Neuronal stem cell (in vitro differentiated cells): ENCODE data around the gene GABARAPL2.

ENCODE experiments used
- DNase-seq: peaks from one replicate; pipeline ENCODE4 v3.0.0-alpha.2; 2013; ENCODE audit warnings: low spot score
- H2AFZ ChIP-seq: one replicate; pipeline ENCODE4 v1.6.1; 2013; ENCODE audit warnings: mild to moderate bottlenecking, low read length, inconsistent platforms
- H2AK5ac ChIP-seq: 2 replicates; pipeline ENCODE4 v1.6.1; 2013; ENCODE audit warnings: low read depth, mild to moderate bottlenecking, inconsistent platforms, low read length, moderate library complexity, mixed read lengths
- H2BK120ac ChIP-seq: 2 replicates; pipeline ENCODE4 v1.6.1; 2013; ENCODE audit warnings: low read depth, mild to moderate bottlenecking, inconsistent platforms, low read length, moderate library complexity, mixed read lengths
- H2BK12ac ChIP-seq: one replicate; pipeline ENCODE4 v1.6.1; 2013; ENCODE audit warnings: low read length, inconsistent platforms
- H2BK15ac ChIP-seq: 2 replicates; pipeline ENCODE4 v1.6.1; 2013; ENCODE audit warnings: mild to moderate bottlenecking, low read length, inconsistent platforms, mixed read lengths
- H2BK5ac ChIP-seq: one replicate; pipeline ENCODE4 v1.6.1; 2013; ENCODE audit warnings: inconsistent platforms, mild to moderate bottlenecking, low read length, moderate library complexity
- H3K14ac ChIP-seq: one replicate; pipeline ENCODE4 v1.6.1; 2013; ENCODE audit warnings: low read length, inconsistent platforms
- H3K18ac ChIP-seq: 2 replicates; pipeline ENCODE4 v1.6.1; 2013; ENCODE audit warnings: low read length, inconsistent platforms
- H3K23ac ChIP-seq: 2 replicates; pipeline ENCODE4 v1.6.1; 2013; ENCODE audit warnings: low read depth, mild to moderate bottlenecking, mixed read lengths, low read length, inconsistent platforms; ENCODE audit not compliant: poor library complexity
- H3K27ac ChIP-seq: replicated peaks from 3 replicates; pipeline ENCODE4 v1.5.1; 2013; ENCODE audit warnings: low read length, inconsistent platforms
- H3K27me3 ChIP-seq, 3 experiments: 2 replicates each; pipeline ENCODE4 v1.6.1; 2013; ENCODE audit warnings: low read length in 3 of 3, mild to moderate bottlenecking in 2 of 3, inconsistent platforms in 1 of 3, low read depth in 1 of 3, mixed read lengths in 1 of 3, moderate library complexity in 1 of 3; ENCODE audit not compliant: control insufficient read depth in 3 of 3, insufficient read depth in 3 of 3
- H3K36me3 ChIP-seq, 2 donors: replicated peaks in 1 of 2; 2 replicates each; pipeline ENCODE4 v1.6.1; 2013; ENCODE audit warnings: low read length in 2 of 2; ENCODE audit not compliant: control insufficient read depth in 2 of 2, insufficient read depth in 2 of 2
- H3K4ac ChIP-seq: 2 replicates; pipeline ENCODE4 v1.6.1; 2013; ENCODE audit warnings: inconsistent platforms, mild to moderate bottlenecking, low read length, moderate library complexity
- H3K4me1 ChIP-seq, 2 donors: 1 replicate in 1 of 2; 2 replicates in 1 of 2; pipeline ENCODE4 v1.6.1; 2013; ENCODE audit warnings: low read length in 2 of 2, low read depth in 1 of 2; ENCODE audit not compliant: control insufficient read depth in 2 of 2, insufficient read depth in 1 of 2
- H3K4me2 ChIP-seq: one replicate; pipeline ENCODE4 v1.6.1; 2013; ENCODE audit warnings: mild to moderate bottlenecking, low read length, inconsistent platforms; ENCODE audit not compliant: insufficient read depth, poor library complexity, severe bottlenecking
- H3K4me3 ChIP-seq, 2 donors: 2 replicates each; pipeline ENCODE4 v1.5.1; 2013; ENCODE audit warnings: low read length in 2 of 2, mild to moderate bottlenecking in 2 of 2, inconsistent platforms in 1 of 2, moderate library complexity in 1 of 2
- H3K79me1 ChIP-seq: one replicate; pipeline ENCODE4 v1.6.1; 2013; ENCODE audit warnings: low read depth, mild to moderate bottlenecking, inconsistent platforms, low read length, moderate library complexity
- H3K9ac ChIP-seq: one replicate; pipeline ENCODE4 v1.6.1; 2013; ENCODE audit warnings: mild to moderate bottlenecking, low read depth, low read length, inconsistent platforms; ENCODE audit not compliant: poor library complexity
- H3K9me3 ChIP-seq, 2 donors: replicated peaks in 1 of 2; 2 replicates each; pipeline versions ENCODE3 to v1.6.1; 2013; ENCODE audit warnings: low read length in 2 of 2, mild to moderate bottlenecking in 2 of 2, inconsistent platforms in 1 of 2, low read depth in 1 of 2, mixed read lengths in 1 of 2, moderate library complexity in 1 of 2; ENCODE audit not compliant: control insufficient read depth in 2 of 2, insufficient read depth in 1 of 2
- H4K8ac ChIP-seq: one replicate; pipeline ENCODE4 v1.6.1; 2013; ENCODE audit warnings: low read depth, mild to moderate bottlenecking, inconsistent platforms, low read length, moderate library complexity
- H4K91ac ChIP-seq: one replicate; pipeline ENCODE4 v1.6.1; 2013; ENCODE audit warnings: low read length, low read depth, mild to moderate bottlenecking, inconsistent platforms; ENCODE audit not compliant: poor library complexity
- WGBS, 2 donors: extraction: QIAGEN DNeasy Blood & Tissue Kit; methylation state at CpG; one replicate each; pipeline ENCODE4 v1.1.7; 2013; ENCODE audit warnings: missing lambda C conversion rate in 2 of 2, mixed read lengths in 1 of 2; ENCODE audit not compliant: insufficient read length in 2 of 2, insufficient replicate concordance in 1 of 2; ENCODE audit errors: extremely low coverage in 2 of 2; 5-methylcytosine and 5-hydroxymethylcytosine counted together

Gene GABARAPL2

GRCh38 chr16:75576384-75576811 lies 10.2 kb downstream of the GABARAPL2 start:
- Histone ChIP-seq H3K14ac (no peak overlapping the region), H3K23ac (no peak overlapping the region), H2BK12ac (no peak overlapping the region), H4K8ac (no peak overlapping the region), H2BK5ac (no peak overlapping the region), H3K36me3 (peaks cover 30 to 96% of the 10 kb centered on the region in 2 donors), H3K18ac (no peak overlapping the region), H2BK120ac (no peak overlapping the region), H3K4ac (no peak overlapping the region), H2AFZ (no peak overlapping the region), H2AK5ac (no peak overlapping the region), H3K4me1 (peaks cover 0 to 8% of the 10 kb centered on the region in 2 donors), H3K79me1 (peaks cover 5% of the 10 kb centered on the region), H3K9me3 (no peaks in the 10 kb centered on the region), H3K4me3 (no peak overlapping the region), H3K4me2 (no peak overlapping the region), H3K27ac (no peak overlapping the region), H2BK15ac (no peak overlapping the region), H3K9ac (no peak overlapping the region), H4K91ac (no peak overlapping the region), H3K27me3 (no peaks in the 10 kb centered on the region)
- no CpG with 5 or more reads among the region's 3 CpGs for WGBS, 2 donors
- no peak for DNase-seq

DNA sequence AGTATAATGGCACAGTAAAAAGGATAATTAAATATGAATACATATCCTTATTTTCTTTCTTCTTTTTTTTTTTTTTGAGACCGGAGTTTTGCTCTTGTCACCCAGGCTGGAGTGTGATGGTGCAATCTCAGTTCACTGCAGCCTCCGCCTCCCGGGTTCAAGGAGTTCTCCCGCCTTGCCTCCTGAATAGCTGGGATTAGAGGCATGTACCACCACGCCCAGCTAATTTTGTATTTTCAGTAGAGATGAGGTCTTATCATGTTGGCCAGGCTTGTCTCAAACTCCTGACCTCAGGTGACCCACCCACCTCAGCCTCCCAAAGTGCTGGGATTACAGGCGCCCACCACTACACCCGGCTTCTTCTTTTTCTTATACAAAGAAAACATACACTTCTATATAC lies 12.0 kb downstream of the GABARAPL2 start:
- Histone ChIP-seq H2BK5ac (no peak overlapping the region), H3K27me3 (no peaks in the 10 kb centered on the region), H3K36me3 (peaks cover 19 to 78% of the 10 kb centered on the region in 2 donors), H3K27ac (no peak overlapping the region), H2BK12ac (no peak overlapping the region), H3K4ac (no peak overlapping the region), H2BK15ac (no peak overlapping the region), H3K4me3 (no peak overlapping the region), H3K14ac (no peak overlapping the region), H4K8ac (no peak overlapping the region), H2BK120ac (no peak overlapping the region), H3K4me2 (no peak overlapping the region), H3K79me1 (no peaks in the 10 kb centered on the region), H4K91ac (no peak overlapping the region), H2AFZ (no peak overlapping the region), H3K9ac (no peak overlapping the region), H3K9me3 (no peaks in the 10 kb centered on the region), H2AK5ac (no peak overlapping the region), H3K23ac (no peak overlapping the region), H3K4me1 (peaks cover 0 to 8% of the 10 kb centered on the region in 2 donors), H3K18ac (no peak overlapping the region)
- DNase-seq = no peak
- WGBS, 2 donors = no CpG with 5 or more reads among the region's 7 CpGs

DNA sequence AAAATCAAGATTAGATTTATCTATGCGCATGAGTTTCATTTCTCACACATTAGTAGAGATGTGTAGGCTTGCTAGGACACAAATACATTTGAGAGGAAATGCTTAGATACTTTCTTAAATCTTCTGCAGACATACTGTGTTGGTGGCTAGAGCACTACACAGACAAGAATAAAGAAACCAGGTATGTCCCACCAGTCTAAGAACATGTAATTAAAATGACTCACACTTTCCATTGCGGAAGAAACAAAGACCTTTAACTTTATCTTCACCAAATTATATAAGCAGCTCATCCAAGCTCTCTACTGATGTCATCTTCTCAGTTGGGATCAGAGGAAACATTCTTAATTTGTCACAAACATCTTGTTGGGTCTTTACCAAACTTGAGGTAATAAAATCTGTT lies 12.5 kb downstream of the GABARAPL2 start:
- Histone ChIP-seq H3K9ac (no peak overlapping the region), H3K79me1 (no peaks in the 10 kb centered on the region), H3K9me3 (no peaks in the 10 kb centered on the region), H3K4ac (no peak overlapping the region), H3K23ac (no peak overlapping the region), H2BK15ac (no peak overlapping the region), H3K18ac (no peak overlapping the region), H2BK120ac (no peak overlapping the region), H3K27me3 (no peaks in the 10 kb centered on the region), H3K27ac (no peak overlapping the region), H2BK12ac (no peak overlapping the region), H2BK5ac (no peak overlapping the region), H3K36me3 (peaks cover 14 to 73% of the 10 kb centered on the region in 2 donors), H4K91ac (no peak overlapping the region), H3K4me3 (no peak overlapping the region), H3K4me1 (peaks cover 0 to 8% of the 10 kb centered on the region in 2 donors), H3K14ac (no peak overlapping the region), H3K4me2 (no peak overlapping the region), H4K8ac (no peak overlapping the region), H2AFZ (no peak overlapping the region), H2AK5ac (no peak overlapping the region)
- WGBS, 2 donors = no CpG with 5 or more reads among the region's 2 CpGs
- DNase-seq = no peak

DNA sequence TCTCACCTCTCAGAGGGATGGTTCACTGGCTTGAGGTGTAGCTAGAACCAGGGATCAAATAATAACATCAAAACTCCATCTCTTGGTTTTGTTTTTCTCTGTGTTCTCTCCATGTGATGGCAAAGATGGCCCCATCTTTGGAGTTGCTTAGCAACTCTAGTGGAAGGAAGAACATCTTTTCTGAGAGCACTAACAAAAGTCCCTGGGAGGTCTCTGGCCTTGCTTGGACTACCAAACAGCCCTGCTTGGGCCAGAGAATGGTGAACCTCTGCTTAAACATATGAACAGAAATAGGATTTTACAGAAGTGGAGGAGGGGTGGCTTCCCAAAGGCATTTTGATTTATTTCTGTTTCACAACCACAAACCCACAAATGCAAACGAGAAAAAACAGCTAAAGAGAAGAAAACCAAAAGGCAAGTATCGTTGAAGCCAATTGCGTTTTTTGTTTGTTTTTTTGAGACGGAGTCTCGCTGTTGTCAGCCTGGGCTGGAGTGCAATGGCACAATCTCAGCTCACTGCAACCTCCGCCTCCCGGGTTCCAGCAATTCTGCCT lies 13.2 kb downstream of the GABARAPL2 start:
- no peak overlapping the region for H2BK12ac ChIP-seq
- whole genome bisulfite sequencing, 2 donors = no CpG with 5 or more reads among the region's 7 CpGs

More for the DNA sequence above, 13.2 kb downstream of the GABARAPL2 start:
- Histone ChIP-seq H4K91ac (no peak overlapping the region), H3K79me1 (no peaks in the 10 kb centered on the region), H3K9ac (no peak overlapping the region), H3K27ac (no peak overlapping the region), H2BK15ac (no peak overlapping the region), H2BK120ac (no peak overlapping the region), H3K4ac (no peak overlapping the region), H3K23ac (no peak overlapping the region), H3K36me3 (peaks cover 12 to 67% of the 10 kb centered on the region in 2 donors), H4K8ac (no peak overlapping the region), H3K27me3 (no peaks in the 10 kb centered on the region), H2AK5ac (no peak overlapping the region), H3K9me3 (no peaks in the 10 kb centered on the region), H3K18ac (no peak overlapping the region), H2AFZ (no peak overlapping the region), H3K4me3 (no peak overlapping the region), H3K14ac (no peak overlapping the region), H3K4me1 (peaks cover 0 to 8% of the 10 kb centered on the region in 2 donors), H2BK5ac (no peak overlapping the region), H3K4me2 (no peak overlapping the region)
- no peak for DNase-seq
